Endothelial cell (in vitro differentiated cells): Measurements from ENCODE around the gene HMOX2. TPM values are rescaled to one million over a fixed set of nuclear protein-coding genes. Genes with fewer than 3 reads are reported as not detected.

ENCODE experiments used
- DNase-seq: peaks from one replicate; pipeline ENCODE4 v3.0.0; 2021; ENCODE audit warnings: low spot score
- H3K27ac Mint-ChIP-seq: one replicate; pipeline ENCODE4 v1.8.0; 2021; ENCODE audit warnings: mixed read lengths, inconsistent platforms; ENCODE audit not compliant: unreplicated experiment
- H3K27me3 Mint-ChIP-seq: one replicate; pipeline ENCODE4 v1.8.0; 2021; ENCODE audit warnings: mild to moderate bottlenecking, moderate library complexity, mixed read lengths, inconsistent platforms; ENCODE audit not compliant: unreplicated experiment
- H3K36me3 Mint-ChIP-seq: one replicate; pipeline ENCODE4 v1.8.0; 2021; ENCODE audit warnings: mild to moderate bottlenecking, low read depth, mixed read lengths, inconsistent platforms; ENCODE audit not compliant: unreplicated experiment
- H3K4me1 Mint-ChIP-seq: one replicate; pipeline ENCODE4 v1.8.0; 2021; ENCODE audit warnings: mild to moderate bottlenecking, mixed read lengths, inconsistent platforms; ENCODE audit not compliant: unreplicated experiment
- H3K4me3 Mint-ChIP-seq: one replicate; pipeline ENCODE4 v1.8.0; 2021; ENCODE audit warnings: mild to moderate bottlenecking, mixed read lengths, inconsistent platforms; ENCODE audit not compliant: unreplicated experiment
- H3K9me3 Mint-ChIP-seq: one replicate; pipeline ENCODE4 v1.8.0; 2021; ENCODE audit warnings: mixed read lengths, inconsistent platforms; ENCODE audit not compliant: unreplicated experiment
- total RNA-seq: library from RNA; stranded (reverse); fragmentation: NEBNext Ultra II Directional; extraction: Animal tissue kit (Norgen Biotek cat#: 25700); gene quantifications from one replicate; pipeline ENCODE4 v1.2.1, GENCODE V29; 2021; ENCODE audit not compliant: unreplicated experiment
- TF ChIP-seq, protein P1 (sequence below): fragments of 200-600 bp; sonication (generic); IDR thresholded peaks from one replicate; pipeline ENCODE4 v1.5.0; 2021; ENCODE audit warnings: antibody characterized with exemption; ENCODE audit not compliant: unreplicated experiment

The HMOX2 gene
- total RNA-seq, 1 donor from 2014 or later, result 225 TPM

DNA sequence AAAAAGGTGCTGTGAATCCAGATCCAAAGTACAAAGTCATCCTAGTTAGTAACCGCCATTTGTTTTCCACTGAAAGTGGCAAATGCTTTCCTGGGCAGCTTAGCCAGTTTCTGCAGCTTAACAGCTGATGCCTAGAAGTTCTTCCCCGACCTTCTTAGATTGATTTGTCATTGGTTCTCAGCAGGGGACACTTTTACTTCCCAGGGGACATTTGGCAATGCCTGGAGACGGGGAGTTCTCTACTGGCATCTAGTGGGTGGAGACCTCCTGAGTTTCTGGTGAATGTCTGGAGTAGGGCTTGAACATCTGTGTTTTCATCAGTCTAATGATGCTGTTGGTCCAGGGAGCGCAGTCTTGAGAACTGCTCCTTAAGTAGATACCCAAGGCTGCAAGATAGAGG, 43.0 kb upstream of the HMOX2 start:
- Mint-ChIP-seq H3K9me3 (no peaks in the 10 kb centered on the region), H3K36me3 (peaks cover 17% of the 10 kb centered on the region), H3K4me1 (peaks cover 4% of the 10 kb centered on the region), H3K4me3 (no peak overlapping the region), H3K27ac (peak overlapping the region; percentile 6), H3K27me3 (no peaks in the 10 kb centered on the region)
- no peak for DNase-seq
- TF ChIP-seq, protein P1, sequence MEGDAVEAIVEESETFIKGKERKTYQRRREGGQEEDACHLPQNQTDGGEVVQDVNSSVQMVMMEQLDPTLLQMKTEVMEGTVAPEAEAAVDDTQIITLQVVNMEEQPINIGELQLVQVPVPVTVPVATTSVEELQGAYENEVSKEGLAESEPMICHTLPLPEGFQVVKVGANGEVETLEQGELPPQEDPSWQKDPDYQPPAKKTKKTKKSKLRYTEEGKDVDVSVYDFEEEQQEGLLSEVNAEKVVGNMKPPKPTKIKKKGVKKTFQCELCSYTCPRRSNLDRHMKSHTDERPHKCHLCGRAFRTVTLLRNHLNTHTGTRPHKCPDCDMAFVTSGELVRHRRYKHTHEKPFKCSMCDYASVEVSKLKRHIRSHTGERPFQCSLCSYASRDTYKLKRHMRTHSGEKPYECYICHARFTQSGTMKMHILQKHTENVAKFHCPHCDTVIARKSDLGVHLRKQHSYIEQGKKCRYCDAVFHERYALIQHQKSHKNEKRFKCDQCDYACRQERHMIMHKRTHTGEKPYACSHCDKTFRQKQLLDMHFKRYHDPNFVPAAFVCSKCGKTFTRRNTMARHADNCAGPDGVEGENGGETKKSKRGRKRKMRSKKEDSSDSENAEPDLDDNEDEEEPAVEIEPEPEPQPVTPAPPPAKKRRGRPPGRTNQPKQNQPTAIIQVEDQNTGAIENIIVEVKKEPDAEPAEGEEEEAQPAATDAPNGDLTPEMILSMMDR, result no peak

DNA sequence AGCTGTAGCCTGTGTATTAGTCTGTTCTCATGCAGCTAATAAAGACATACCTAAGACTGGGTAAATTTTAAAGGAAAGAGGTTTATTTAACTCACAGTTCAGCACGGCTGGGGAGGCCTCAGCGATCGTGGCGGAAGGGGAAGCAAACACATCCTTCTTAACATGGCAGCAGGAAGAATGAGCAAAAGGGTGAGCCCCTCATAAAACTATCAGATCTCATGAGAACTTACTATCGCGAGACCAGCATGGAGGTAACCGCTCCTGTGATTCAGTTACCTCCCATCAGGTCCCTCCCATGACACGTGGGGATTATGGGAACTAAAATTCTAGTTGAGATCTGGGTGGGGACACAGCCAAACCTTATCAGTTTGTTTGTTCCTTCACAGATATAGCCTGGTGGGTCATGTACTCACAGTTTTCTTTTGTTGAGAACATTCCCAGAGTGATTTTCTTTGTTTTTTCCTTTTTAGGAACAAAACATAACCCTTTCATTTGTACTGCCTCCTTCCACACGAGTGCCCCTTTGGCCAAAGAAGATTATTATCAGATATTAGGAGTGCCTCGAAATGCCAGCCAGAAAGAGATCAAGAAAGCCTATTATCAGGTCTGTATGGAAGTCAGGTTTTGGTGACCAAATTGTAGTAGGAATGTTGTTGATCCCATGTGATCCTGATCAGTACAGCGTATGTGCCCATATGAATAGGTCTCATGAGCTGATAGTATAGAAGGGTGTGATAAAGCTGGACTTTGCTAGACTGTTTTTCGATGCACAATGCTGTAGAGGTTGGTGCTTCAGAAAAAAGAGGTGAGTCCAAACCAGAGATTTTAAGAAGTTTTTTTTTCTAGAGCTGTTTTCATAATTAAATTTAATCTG, 42.0 kb upstream of the HMOX2 start:
- no peak for DNase-seq
- H3K9me3 Mint-ChIP-seq, result no peaks in the 10 kb centered on the region
- peaks cover 4% of the 10 kb centered on the region for H3K4me1 Mint-ChIP-seq
- H3K27ac Mint-ChIP-seq, result peak overlapping the region; percentile 67
- no peaks in the 10 kb centered on the region for H3K27me3 Mint-ChIP-seq
- H3K4me3 Mint-ChIP-seq, result no peak overlapping the region
- TF ChIP-seq, protein P1, result no peak
- peaks cover 17% of the 10 kb centered on the region for H3K36me3 Mint-ChIP-seq

DNA sequence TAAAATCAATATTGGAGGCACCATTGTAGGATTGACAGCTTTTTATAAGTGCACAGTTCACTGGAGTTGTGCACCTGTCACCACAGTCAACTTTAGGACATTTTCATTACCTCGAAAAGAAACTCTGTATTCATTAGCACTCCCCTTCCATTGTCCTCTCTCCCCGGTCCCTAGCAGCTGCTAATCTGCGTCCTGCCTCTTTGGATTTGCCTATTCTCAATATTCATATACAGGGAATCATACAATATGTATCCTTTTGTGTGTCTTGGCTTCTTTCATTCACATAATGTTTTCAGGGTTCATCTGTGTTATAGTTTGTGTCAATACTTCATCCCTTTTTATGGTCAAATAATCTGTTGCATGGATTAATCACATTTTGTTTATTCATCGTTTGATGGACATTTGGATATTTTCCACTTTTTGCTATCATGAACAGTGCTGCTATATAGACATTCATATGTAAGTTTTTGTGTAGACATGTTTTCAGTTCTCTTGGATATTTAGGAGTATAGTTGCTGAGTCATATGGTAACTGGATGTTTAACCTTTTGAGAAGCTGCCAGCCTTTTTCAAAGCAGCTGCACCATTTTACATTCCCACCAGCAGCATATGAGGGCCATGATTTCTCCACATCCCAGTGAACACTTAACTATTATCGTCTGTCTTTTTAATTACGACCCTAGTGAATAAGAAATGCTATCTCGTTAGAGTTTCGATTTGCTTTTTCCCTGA, 40.7 kb upstream of the HMOX2 start:
- peaks cover 17% of the 10 kb centered on the region for H3K36me3 Mint-ChIP-seq

DNA sequence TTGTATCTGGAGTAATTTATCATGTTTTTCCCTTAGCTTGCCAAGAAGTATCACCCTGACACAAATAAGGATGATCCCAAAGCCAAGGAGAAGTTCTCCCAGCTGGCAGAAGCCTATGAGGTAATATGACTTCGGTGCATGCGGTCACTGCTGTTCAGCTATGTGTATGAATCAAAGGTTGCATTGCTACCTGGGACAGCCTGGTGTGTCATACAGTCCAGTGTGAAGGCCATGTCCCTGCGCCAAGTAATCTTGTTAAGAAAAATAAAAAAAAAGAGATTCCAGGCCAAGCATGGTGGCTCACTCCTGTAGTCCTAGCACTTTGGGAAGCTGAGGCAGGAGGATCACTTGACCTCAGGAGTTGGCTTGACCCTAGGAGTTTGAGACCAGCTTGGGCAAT, 38.8 kb upstream of the HMOX2 start:
- no peaks in the 10 kb centered on the region for H3K27me3 Mint-ChIP-seq
- H3K4me1 Mint-ChIP-seq, result peaks cover 4% of the 10 kb centered on the region
- peaks cover 21% of the 10 kb centered on the region for H3K36me3 Mint-ChIP-seq

More for the DNA sequence above, 40.7 kb upstream of the HMOX2 start:
- H3K27me3 Mint-ChIP-seq, result no peaks in the 10 kb centered on the region
- no peak for DNase-seq
- H3K27ac Mint-ChIP-seq, result no peak overlapping the region
- H3K4me3 Mint-ChIP-seq, result no peak overlapping the region
- H3K9me3 Mint-ChIP-seq, result no peaks in the 10 kb centered on the region
- TF ChIP-seq, protein P1, result no peak
- peaks cover 4% of the 10 kb centered on the region for H3K4me1 Mint-ChIP-seq

More for the DNA sequence above, 38.8 kb upstream of the HMOX2 start:
- H3K9me3 Mint-ChIP-seq, result no peaks in the 10 kb centered on the region
- no peak overlapping the region for H3K4me3 Mint-ChIP-seq
- H3K27ac Mint-ChIP-seq, result no peak overlapping the region
- no peak for DNase-seq
- TF ChIP-seq, protein P1, result no peak
